Right kidney (tissue), 1 donor: ENCODE measurements around the gene OR2S2.
"Not testable (repeated sequence)": the region's sequence is repeated elsewhere in the genome, so short reads cannot be mapped to it uniquely, and the experiment has no call there.

Experiments used
- DNase-seq: peaks from one replicate; pipeline ENCODE4 v3.0.0-alpha.2; 2016

The OR2S2 gene

GRCh38 chr9:35962126-35962906, 4.4 kb upstream of the OR2S2 start:
- no peak for DNase-seq

GRCh38 chr9:35960039-35960655, 2.2 kb upstream of the OR2S2 start:
- DNase-seq = no peak

- DNase-seq = no peak
Observed at GRCh38 chr9:35956651-35957050, 1.3 kb downstream of the OR2S2 start.

GRCh38 chr9:35954942-35955546, 2.9 kb downstream of the OR2S2 start:
- DNase-seq = peak; percentile 51

GRCh38 chr9:35952526-35953191, 5.3 kb downstream of the OR2S2 start:
- no peak for DNase-seq

- no peak for DNase-seq
Observed at GRCh38 chr9:35951736-35952135, 6.2 kb downstream of the OR2S2 start.

- DNase-seq = no peak
Observed at GRCh38 chr9:35948901-35949318, 9.0 kb downstream of the OR2S2 start.

- DNase-seq = no peak
Observed at GRCh38 chr9:35948451-35948850, 9.5 kb downstream of the OR2S2 start.

GRCh38 chr9:35945341-35946018, 12.5 kb downstream of the OR2S2 start:
- peak; percentile 46 for DNase-seq

GRCh38 chr9:35944841-35945240, 13.1 kb downstream of the OR2S2 start:
- no peak for DNase-seq

GRCh38 chr9:35944173-35944572, 13.8 kb downstream of the OR2S2 start:
- DNase-seq = no peak

- no peak for DNase-seq
Observed at GRCh38 chr9:35942286-35942685, 15.7 kb downstream of the OR2S2 start.

- DNase-seq = no peak
Observed at GRCh38 chr9:35940458-35941407, 17.2 kb downstream of the OR2S2 start.

- no peak for DNase-seq
Observed at GRCh38 chr9:35939679-35940250, 18.2 kb downstream of the OR2S2 start.

GRCh38 chr9:35938474-35939356, 19.2 kb downstream of the OR2S2 start:
- no peak for DNase-seq

GRCh38 chr9:35937227-35937626, 20.7 kb downstream of the OR2S2 start:
- no peak for DNase-seq

- DNase-seq = no peak
Observed at GRCh38 chr9:35935755-35936509, 22.0 kb downstream of the OR2S2 start.

GRCh38 chr9:35935261-35935660, 22.7 kb downstream of the OR2S2 start:
- DNase-seq = no peak

GRCh38 chr9:35934069-35934468, 23.9 kb downstream of the OR2S2 start:
- not testable (repeated sequence) for DNase-seq
